22Rv1 (cell line): ENCODE data around the gene PKP2.

Experiments used
- CTCF ChIP-seq: fragments of 450-650 bp; IDR thresholded peaks from 2 replicates; pipeline ENCODE4 v1.5.1; 2017; ENCODE audit warnings: mild to moderate bottlenecking
- ZFX ChIP-seq: fragments of 450-650 bp; IDR thresholded peaks from 2 replicates; pipeline ENCODE4 v1.6.1; 2017; ENCODE audit warnings: antibody characterized with exemption, borderline replicate concordance

- TF ChIP-seq CTCF (no peak), ZFX (no peak)
These were observed 68.0 kb downstream of the PKP2 start for GRCh38 chr12:32828552-32828951.
